Astrocyte of the cerebellum (primary cell): Measurements from ENCODE around the gene NACC2.

Source experiments
- DNase-seq: peaks from one replicate; pipeline ENCODE4 v3.0.0-alpha.2; 2011; ENCODE audit warnings: low read depth
- H3K4me3 ChIP-seq: 2 replicates; pipeline ENCODE4 v1.5.1; 2011; ENCODE audit warnings: mild to moderate bottlenecking, low read depth, low read length, moderate library complexity
- in situ Hi-C: cut with HindIII; loops from 2 replicates; pipeline ENCODE4 v1.10.0; 2017; ENCODE audit warnings: low sequenced_read_pairs
- TF ChIP-seq, protein P1 (sequence below): IDR thresholded peaks from 2 replicates; pipeline ENCODE4 v1.5.1; 2012; ENCODE audit warnings: low read length, low read depth, moderate library complexity, mild to moderate bottlenecking; ENCODE audit errors: missing control alignments

NACC2 gene

GRCh38 chr9:136002881-136003280, 92.2 kb downstream of the NACC2 start:
- TF ChIP-seq, protein P1, sequence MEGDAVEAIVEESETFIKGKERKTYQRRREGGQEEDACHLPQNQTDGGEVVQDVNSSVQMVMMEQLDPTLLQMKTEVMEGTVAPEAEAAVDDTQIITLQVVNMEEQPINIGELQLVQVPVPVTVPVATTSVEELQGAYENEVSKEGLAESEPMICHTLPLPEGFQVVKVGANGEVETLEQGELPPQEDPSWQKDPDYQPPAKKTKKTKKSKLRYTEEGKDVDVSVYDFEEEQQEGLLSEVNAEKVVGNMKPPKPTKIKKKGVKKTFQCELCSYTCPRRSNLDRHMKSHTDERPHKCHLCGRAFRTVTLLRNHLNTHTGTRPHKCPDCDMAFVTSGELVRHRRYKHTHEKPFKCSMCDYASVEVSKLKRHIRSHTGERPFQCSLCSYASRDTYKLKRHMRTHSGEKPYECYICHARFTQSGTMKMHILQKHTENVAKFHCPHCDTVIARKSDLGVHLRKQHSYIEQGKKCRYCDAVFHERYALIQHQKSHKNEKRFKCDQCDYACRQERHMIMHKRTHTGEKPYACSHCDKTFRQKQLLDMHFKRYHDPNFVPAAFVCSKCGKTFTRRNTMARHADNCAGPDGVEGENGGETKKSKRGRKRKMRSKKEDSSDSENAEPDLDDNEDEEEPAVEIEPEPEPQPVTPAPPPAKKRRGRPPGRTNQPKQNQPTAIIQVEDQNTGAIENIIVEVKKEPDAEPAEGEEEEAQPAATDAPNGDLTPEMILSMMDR, result no peak
- in situ Hi-C loops, result no loop called here
- no peak overlapping the region for H3K4me3 ChIP-seq
- no peak for DNase-seq

DNA sequence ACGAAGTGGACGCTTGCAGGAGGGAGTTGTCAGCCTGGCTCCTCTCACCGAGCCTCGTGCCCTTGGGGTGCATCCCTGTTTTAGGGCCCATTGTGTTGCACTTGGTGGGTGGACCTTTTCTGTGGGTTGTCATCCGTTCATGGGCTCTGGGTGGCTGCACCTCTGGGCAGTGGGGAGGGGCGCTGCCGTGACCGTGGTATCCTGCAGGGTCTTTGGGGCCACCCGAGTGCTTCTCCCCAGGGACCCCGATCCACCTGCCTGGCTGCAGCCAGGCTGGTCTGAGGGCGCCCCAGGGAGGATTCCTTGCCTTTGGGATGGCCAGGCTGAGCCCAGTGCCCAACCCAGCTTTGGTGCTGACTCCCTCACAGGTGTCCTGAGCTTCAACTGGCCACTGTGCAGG, 92.9 kb downstream of the NACC2 start:
- H3K4me3 ChIP-seq, result no peak overlapping the region
- DNase-seq, result no peak
- in situ Hi-C loops, result no loop called here
- TF ChIP-seq, protein P1, result no peak

GRCh38 chr9:136001231-136001630, 93.9 kb downstream of the NACC2 start:
- no peak overlapping the region for H3K4me3 ChIP-seq
- no peak for DNase-seq
- TF ChIP-seq, protein P1, result no peak
- in situ Hi-C loops, result no loop called here

DNA sequence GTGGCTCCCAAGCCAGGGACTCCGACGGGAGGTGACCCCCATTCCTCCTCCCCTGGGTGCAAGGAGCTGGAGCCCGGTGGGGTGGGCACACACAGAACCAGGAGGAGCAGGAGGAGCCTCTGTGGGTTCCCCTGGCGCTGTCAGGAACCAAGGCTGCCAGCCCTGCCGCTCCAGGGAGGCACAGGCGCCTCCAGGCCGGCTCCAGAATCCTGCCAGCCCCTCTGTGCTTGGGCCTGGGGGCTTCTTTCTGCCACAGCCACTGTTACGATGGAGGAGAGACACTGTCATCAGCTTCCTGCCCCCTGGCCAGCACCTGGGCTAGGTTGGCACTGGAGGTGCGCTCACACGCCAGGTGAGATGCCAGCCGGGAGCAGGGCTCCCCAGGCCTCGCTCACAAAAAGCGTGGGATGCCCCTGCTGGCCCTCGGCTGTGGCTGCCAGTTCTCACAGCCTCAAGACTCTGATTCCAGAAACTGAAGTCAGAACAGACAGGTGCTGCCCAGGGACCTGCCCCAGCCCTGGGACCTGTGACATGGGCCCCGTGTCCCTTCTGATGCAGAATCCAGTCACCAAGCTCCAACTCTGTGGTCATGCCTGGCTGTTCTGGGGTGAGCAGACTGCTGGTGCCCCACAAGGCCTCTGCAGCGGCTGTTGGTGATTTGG, 96.5 kb downstream of the NACC2 start:
- TF ChIP-seq, protein P1, result no peak
- no peak overlapping the region for H3K4me3 ChIP-seq
- no peak for DNase-seq
- in situ Hi-C loops, result no loop called here

DNA sequence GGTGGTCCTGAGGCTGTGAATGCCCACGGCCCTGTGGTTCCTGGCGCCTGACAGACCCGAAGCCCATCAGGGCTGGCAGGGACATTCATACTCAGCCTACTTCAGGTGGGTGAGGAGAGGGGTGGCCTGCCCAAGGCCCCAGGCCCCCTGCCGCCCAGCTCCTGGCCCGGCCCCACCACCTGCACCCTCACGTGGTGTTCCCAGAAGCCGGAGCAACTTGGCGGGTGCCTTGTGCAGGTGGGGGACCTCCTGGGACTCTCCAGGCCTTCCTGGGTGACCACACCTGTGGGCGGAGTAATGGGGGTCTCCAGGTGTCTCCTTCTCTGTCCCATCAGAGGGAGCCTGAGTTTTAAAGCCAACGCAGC, 97.1 kb downstream of the NACC2 start:
- in situ Hi-C loops, result no loop called here
- no peak for DNase-seq
- TF ChIP-seq, protein P1, result no peak
- no peak overlapping the region for H3K4me3 ChIP-seq

- H3K4me3 ChIP-seq, result no peak overlapping the region
- TF ChIP-seq, protein P1, result no peak
- in situ Hi-C loops, result no loop called here
- no peak for DNase-seq
These were observed 97.7 kb downstream of the NACC2 start for GRCh38 chr9:135997090-135998015.
